ENCODE data around the gene AUTS2. TPM values are rescaled to one million over a fixed set of nuclear protein-coding genes. Genes with fewer than 3 reads are reported as not detected.

The AUTS2 gene
- total and polyA plus RNA-seq, 9 of the 15 experiments (the other 6 are each of a cell fraction or from before 2014, with no cell fraction given): 0.58 TPM; not detected in 8

GRCh38 chr7:70043015-70043538, 444.8 kb downstream of the AUTS2 start:
- no peaks in the 10 kb centered on the region for H3K79me2 ChIP-seq (ENCODE audit: control insufficient read depth, insufficient read depth, low read length)
- 3% methylated on average over 3 of the region's 3 CpGs for WGBS (ENCODE audit: insufficient coverage, low coverage, missing lambda C conversion rate)
- intact Hi-C loops (cut with micrococcal nuclease) (loop anchor here (2.0 kb wide), 1 partner anchor 118 kb away; no protein-coding TSS in a partner anchor), in situ Hi-C loops (cut with MboI) (no loop called here)
- no peak for ATAC-seq
- no peak overlapping the region for H2AFZ ChIP-seq (ENCODE audit: low read depth, low read length)
- no peak overlapping the region for H3K4me3 ChIP-seq
- H3K4me2 ChIP-seq (ENCODE audit: insufficient read depth, low read length): no peak overlapping the region
- FAIRE-seq: no peak
- no peaks in the 10 kb centered on the region for H3K9me3 ChIP-seq (replicated peaks; ENCODE audit: control insufficient read depth, insufficient read depth, low read depth, low read length)
- no peak for DNase-seq (ENCODE audit: extremely low read depth in 1 of 4, low spot score in 3 of 4)
- H3K4me1 ChIP-seq (replicated peaks in 1 of 2; ENCODE audit: control insufficient read depth in 2 of 2, insufficient read depth in 2 of 2, low read length in 2 of 2): no peaks in the 10 kb centered on the region
- H3K27ac ChIP-seq (ENCODE audit: extremely low read depth, low read depth, low read length): no peak overlapping the region
- no peaks in the 10 kb centered on the region for H3K36me3 ChIP-seq (ENCODE audit: control insufficient read depth, insufficient read depth, low read length)
- no peaks in the 10 kb centered on the region for H3K27me3 ChIP-seq (ENCODE audit: control insufficient read depth in 2 of 2, insufficient read depth in 2 of 2, low read length in 2 of 2)
- H4K20me1 ChIP-seq (replicated peaks; ENCODE audit: control insufficient read depth, insufficient read depth, low read length): no peaks in the 10 kb centered on the region
- no peaks in the 10 kb centered on the region for H3K9me1 ChIP-seq (ENCODE audit: control insufficient read depth, insufficient read depth, low read length)
- no peak overlapping the region for H3K9ac ChIP-seq (ENCODE audit: insufficient read depth in 1 of 2, low read depth in 2 of 2, low read length in 2 of 2)
- POLR2A ChIA-PET: interaction anchor here (1.0 kb wide), 1 partner anchor 10 kb away, joined by 3 read pairs; no protein-coding TSS in a partner anchor
- TF ChIP-seq HDAC2 (IDR thresholded peaks at IDR 0.05): no peak
- no peak for TF ChIP-seq DACH1 (IDR thresholded peaks at IDR 0.05; ENCODE audit: partially characterized antibody)
- CTCF ChIA-PET (ENCODE audit: low intra/inter-chr PET ratio): no interaction called here
- no TSS peak for BruUV-seq (replicated peaks)

- ChIA-PET CTCF (ENCODE audit: low intra/inter-chr PET ratio) (no interaction called here), POLR2A (interaction anchor here (0.7 kb wide), 1 partner anchor 8 kb away, joined by 4 read pairs; no protein-coding TSS in a partner anchor)
- H3K79me2 ChIP-seq (ENCODE audit: control insufficient read depth, insufficient read depth, low read length): no peaks in the 10 kb centered on the region
- H3K4me1 ChIP-seq (replicated peaks in 1 of 2; ENCODE audit: control insufficient read depth in 2 of 2, insufficient read depth in 2 of 2, low read length in 2 of 2): no peaks in the 10 kb centered on the region
- H3K4me3 ChIP-seq: no peak overlapping the region
- TF ChIP-seq VEZF1 (CRISPR knock-in tag; IDR thresholded peaks at IDR 0.05) (no peak), NKRF (IDR thresholded peaks at IDR 0.05; ENCODE audit: borderline replicate concordance) (no peak)
- H3K9ac ChIP-seq (ENCODE audit: insufficient read depth in 1 of 2, low read depth in 2 of 2, low read length in 2 of 2): no peak overlapping the region
- H4K20me1 ChIP-seq (replicated peaks; ENCODE audit: control insufficient read depth, insufficient read depth, low read length): no peaks in the 10 kb centered on the region
- H3K4me2 ChIP-seq (ENCODE audit: insufficient read depth, low read length): no peak overlapping the region
- no peak overlapping the region for H3K27ac ChIP-seq (ENCODE audit: extremely low read depth, low read depth, low read length)
- in situ Hi-C loops (cut with MboI) (no loop called here), intact Hi-C loops (cut with micrococcal nuclease) (no loop called here)
- no peaks in the 10 kb centered on the region for H3K9me3 ChIP-seq (replicated peaks; ENCODE audit: control insufficient read depth, insufficient read depth, low read depth, low read length)
- no peaks in the 10 kb centered on the region for H3K9me1 ChIP-seq (ENCODE audit: control insufficient read depth, insufficient read depth, low read length)
- no peaks in the 10 kb centered on the region for H3K36me3 ChIP-seq (ENCODE audit: control insufficient read depth, insufficient read depth, low read length)
- no peaks in the 10 kb centered on the region for H3K27me3 ChIP-seq (ENCODE audit: control insufficient read depth in 2 of 2, insufficient read depth in 2 of 2, low read length in 2 of 2)
- no peak for FAIRE-seq
- ATAC-seq: no peak
- DNase-seq (ENCODE audit: extremely low read depth in 1 of 4, low spot score in 3 of 4): no peak
- no TSS peak for BruUV-seq (replicated peaks)
- 0% methylated on average over 1 of the region's 1 CpG for WGBS (ENCODE audit: insufficient coverage, low coverage, missing lambda C conversion rate)
- H2AFZ ChIP-seq (ENCODE audit: low read depth, low read length): no peak overlapping the region
These were observed 445.8 kb downstream of the AUTS2 start for GRCh38 chr7:70044064-70044463.
